ENCODE data around the gene NCKAP5.

NCKAP5 gene

GRCh38 chr2:133173224-133173623, 395.0 kb downstream of the NCKAP5 start:
- ChIA-PET CTCF (interaction anchor here (1.0 to 5.0 kb wide), 7 partner anchors 388 to 671 kb away, joined by 3 to 29 read pairs (median 7); no protein-coding TSS in a partner anchor), POLR2A (interaction anchor here (0.6 kb wide), 1 partner anchor 113 kb away, joined by 3 read pairs; no protein-coding TSS in a partner anchor)
- H3K4me3 ChIP-seq (ENCODE audit: low read depth, low read length) = no peak overlapping the region
- TF ChIP-seq CTCF (IDR thresholded peaks at IDR 0.05; ENCODE audit: insufficient read depth, low read length, missing control alignments) = no peak
- DNase-seq (ENCODE audit: low read depth, low spot score) = no peak

GRCh38 chr2:133171393-133172004, 396.8 kb downstream of the NCKAP5 start:
- no peak overlapping the region for H3K4me3 ChIP-seq (ENCODE audit: low read depth, low read length)
- no peak for DNase-seq (ENCODE audit: low read depth, low spot score)
- peak; percentile 44 for TF ChIP-seq CTCF (IDR thresholded peaks at IDR 0.05; ENCODE audit: insufficient read depth, low read length, missing control alignments)
- POLR2A ChIA-PET = no interaction called here
- CTCF ChIA-PET = interaction anchor here (0.6 to 6.1 kb wide), 24 partner anchors 8 to 822 kb away, joined by 3 to 101 read pairs (median 4); no protein-coding TSS in a partner anchor

- ChIA-PET POLR2A (no interaction called here), CTCF (interaction anchor here (1.1 to 6.1 kb wide), 6 partner anchors 392 to 675 kb away, joined by 3 to 101 read pairs (median 20); no protein-coding TSS in a partner anchor)
- TF ChIP-seq CTCF (IDR thresholded peaks at IDR 0.05; ENCODE audit: insufficient read depth, low read length, missing control alignments) = no peak
- no peak overlapping the region for H3K4me3 ChIP-seq (ENCODE audit: low read depth, low read length)
- DNase-seq (ENCODE audit: low read depth, low spot score) = no peak
Measured at GRCh38 chr2:133169274-133169912, 398.9 kb downstream of the NCKAP5 start.

GRCh38 chr2:133167990-133168389, 400.3 kb downstream of the NCKAP5 start:
- DNase-seq (ENCODE audit: low read depth, low spot score) = no peak
- ChIA-PET POLR2A (no interaction called here), CTCF (interaction anchor here (1.1 to 6.1 kb wide), 9 partner anchors 9 to 676 kb away, joined by 3 to 101 read pairs (median 6); no protein-coding TSS in a partner anchor)
- no peak overlapping the region for H3K4me3 ChIP-seq (ENCODE audit: low read depth, low read length)
- TF ChIP-seq CTCF (IDR thresholded peaks at IDR 0.05; ENCODE audit: insufficient read depth, low read length, missing control alignments) = no peak

- ChIA-PET POLR2A (no interaction called here), CTCF (interaction anchor here (0.8 to 6.1 kb wide), 14 partner anchors 10 to 677 kb away, joined by 3 to 101 read pairs (median 4); no protein-coding TSS in a partner anchor)
- TF ChIP-seq CTCF (IDR thresholded peaks at IDR 0.05; ENCODE audit: insufficient read depth, low read length, missing control alignments) = no peak
- no peak overlapping the region for H3K4me3 ChIP-seq (ENCODE audit: low read depth, low read length)
- DNase-seq (ENCODE audit: low read depth, low spot score) = no peak
Measured at GRCh38 chr2:133167223-133167622, 401.0 kb downstream of the NCKAP5 start.

- ChIA-PET POLR2A (no interaction called here), CTCF (interaction anchor here (0.7 to 6.1 kb wide), 10 partner anchors 9 to 898 kb away, joined by 3 to 101 read pairs (median 6); no protein-coding TSS in a partner anchor)
- no peak overlapping the region for H3K4me3 ChIP-seq (ENCODE audit: low read depth, low read length)
- DNase-seq (ENCODE audit: low read depth, low spot score) = no peak
- no peak for TF ChIP-seq CTCF (IDR thresholded peaks at IDR 0.05; ENCODE audit: insufficient read depth, low read length, missing control alignments)
Measured at GRCh38 chr2:133166031-133166430, 402.2 kb downstream of the NCKAP5 start.

Data from AG04449 (cell line).